ENCODE data around the gene NPSR1. TPM values are rescaled to one million over a fixed set of nuclear protein-coding genes. Genes with fewer than 3 reads are reported as not detected.

The NPSR1 gene
- total RNA-seq, 1 donor from 2014 or later = not detected

GRCh38 chr7:34761206-34761605 lies 103.2 kb downstream of the NPSR1 start:
- H3K4me1 Mint-ChIP-seq (ENCODE audit: unreplicated experiment) = peaks cover 9% of the 10 kb centered on the region

GRCh38 chr7:34761627-34762026 lies 103.6 kb downstream of the NPSR1 start:
- H3K27me3 Mint-ChIP-seq = no peaks in the 10 kb centered on the region
- H3K9me3 Mint-ChIP-seq = no peaks in the 10 kb centered on the region
- peaks cover 9% of the 10 kb centered on the region for H3K4me1 Mint-ChIP-seq (ENCODE audit: unreplicated experiment)
- H3K4me3 Mint-ChIP-seq = no peak overlapping the region
- no peak for DNase-seq (ENCODE audit: extremely low spot score, unreplicated experiment)
- no peak overlapping the region for H3K27ac Mint-ChIP-seq
- no peak for TF ChIP-seq CTCF (conservative IDR thresholded peaks at IDR 0.05)
- H3K36me3 Mint-ChIP-seq = no peaks in the 10 kb centered on the region

More at GRCh38 chr7:34761206-34761605, 103.2 kb downstream of the NPSR1 start:
- no peaks in the 10 kb centered on the region for H3K36me3 Mint-ChIP-seq
- H3K27me3 Mint-ChIP-seq = no peaks in the 10 kb centered on the region
- no peak overlapping the region for H3K27ac Mint-ChIP-seq
- TF ChIP-seq CTCF (conservative IDR thresholded peaks at IDR 0.05) = no peak
- no peak for DNase-seq (ENCODE audit: extremely low spot score, unreplicated experiment)
- no peak overlapping the region for H3K4me3 Mint-ChIP-seq
- H3K9me3 Mint-ChIP-seq = no peaks in the 10 kb centered on the region

GRCh38 chr7:34762764-34763163 lies 104.7 kb downstream of the NPSR1 start:
- Mint-ChIP-seq H3K36me3 (no peaks in the 10 kb centered on the region), H3K4me3 (no peak overlapping the region), H3K27ac (no peak overlapping the region), H3K9me3 (no peaks in the 10 kb centered on the region), H3K27me3 (no peaks in the 10 kb centered on the region), H3K4me1 (ENCODE audit: unreplicated experiment) (peaks cover 9% of the 10 kb centered on the region)
- TF ChIP-seq CTCF (conservative IDR thresholded peaks at IDR 0.05) = no peak
- DNase-seq (ENCODE audit: extremely low spot score, unreplicated experiment) = no peak

GRCh38 chr7:34772296-34772938 lies 114.4 kb downstream of the NPSR1 start:
- Mint-ChIP-seq H3K4me3 (no peak overlapping the region), H3K4me1 (ENCODE audit: unreplicated experiment) (no peaks in the 10 kb centered on the region), H3K9me3 (no peaks in the 10 kb centered on the region), H3K36me3 (no peaks in the 10 kb centered on the region), H3K27me3 (no peaks in the 10 kb centered on the region), H3K27ac (no peak overlapping the region)
- no peak for DNase-seq (ENCODE audit: extremely low spot score, unreplicated experiment)
- TF ChIP-seq CTCF (conservative IDR thresholded peaks at IDR 0.05) = no peak

- no peak overlapping the region for H3K4me3 Mint-ChIP-seq
- H3K4me1 Mint-ChIP-seq (ENCODE audit: unreplicated experiment) = no peaks in the 10 kb centered on the region
- TF ChIP-seq CTCF (conservative IDR thresholded peaks at IDR 0.05) = no peak
- peaks cover under 1% of the 10 kb centered on the region for H3K9me3 Mint-ChIP-seq
- H3K27ac Mint-ChIP-seq = no peak overlapping the region
- H3K27me3 Mint-ChIP-seq = no peaks in the 10 kb centered on the region
- no peak for DNase-seq (ENCODE audit: extremely low spot score, unreplicated experiment)
- H3K36me3 Mint-ChIP-seq = no peaks in the 10 kb centered on the region
These were observed 118.8 kb downstream of the NPSR1 start for GRCh38 chr7:34776748-34777358.
